DOHH2 (cell line): ENCODE results near the gene CACNB4.

ENCODE experiments used
- H3F3A ChIP-seq: fragments of 200-600 bp; sonication (generic), shearing (Covaris generic); 2 replicates; pipeline ENCODE4 v1.6.0; 2016; ENCODE audit warnings: antibody characterized with exemption, mild to moderate bottlenecking; ENCODE audit not compliant: control insufficient read depth, insufficient read depth
- H3K27ac ChIP-seq: fragments of 200-600 bp; sonication (generic); 2 replicates; pipeline ENCODE4 v1.5.1; 2014; ENCODE audit warnings: low read depth, mild to moderate bottlenecking, low read length, moderate library complexity
- H3K27me3 ChIP-seq: fragments of 200-600 bp; sonication (generic); 2 replicates; pipeline ENCODE4 v1.6.1; 2014; ENCODE audit warnings: mild to moderate bottlenecking, low read length, mixed read lengths; ENCODE audit not compliant: control insufficient read depth
- H3K36me3 ChIP-seq: fragments of 200-600 bp; sonication (generic); 2 replicates; pipeline ENCODE4 v1.6.1; 2014; ENCODE audit warnings: mild to moderate bottlenecking, low read length, moderate library complexity, mixed read lengths; ENCODE audit not compliant: control insufficient read depth
- H3K4me1 ChIP-seq: fragments of 200-600 bp; sonication (generic); 2 replicates; pipeline ENCODE4 v1.6.1; 2014; ENCODE audit warnings: mild to moderate bottlenecking, low read length, mixed read lengths; ENCODE audit not compliant: control insufficient read depth
- H3K4me2 ChIP-seq: fragments of 200-600 bp; sonication (generic); 2 replicates; pipeline ENCODE4 v1.6.0; 2014; ENCODE audit warnings: mild to moderate bottlenecking, low read length, moderate library complexity
- H3K4me3 ChIP-seq: fragments of 200-600 bp; sonication (generic); 2 replicates; pipeline ENCODE4 v1.5.1; 2014; ENCODE audit warnings: mild to moderate bottlenecking, low read length, mixed read lengths
- H3K79me2 ChIP-seq: fragments of 200-600 bp; sonication (generic); 2 replicates; pipeline ENCODE4 v1.6.1; 2014; ENCODE audit warnings: mild to moderate bottlenecking, low read length, mixed read lengths; ENCODE audit not compliant: control insufficient read depth
- H3K9me2 ChIP-seq: fragments of 200-600 bp; sonication (generic); replicated peaks from 2 replicates; pipeline ENCODE4 v1.6.1; 2014; ENCODE audit warnings: mild to moderate bottlenecking, low read length, mixed read lengths; ENCODE audit not compliant: control insufficient read depth
- H3K9me3 ChIP-seq: fragments of 200-600 bp; sonication (generic); 2 replicates; pipeline ENCODE4 v1.6.1; 2014; ENCODE audit warnings: antibody characterized with exemption, low read length, mixed read lengths; ENCODE audit not compliant: control insufficient read depth, insufficient read depth
- H4K20me1 ChIP-seq: fragments of 200-600 bp; sonication (generic); 2 replicates; pipeline ENCODE4 v1.6.0; 2014; ENCODE audit warnings: low read depth, mild to moderate bottlenecking, antibody characterized with exemption, low read length, moderate library complexity; ENCODE audit not compliant: control insufficient read depth, insufficient read depth
- EZH2phosphoT487 ChIP-seq: fragments of 200-600 bp; sonication (generic); IDR thresholded peaks from 2 replicates; pipeline ENCODE4 v1.6.1; 2017; ENCODE audit warnings: borderline replicate concordance, mild to moderate bottlenecking, antibody characterized with exemption, low read length, moderate library complexity, mixed read lengths
- TF ChIP-seq, protein P1 (sequence below): fragments of 200-600 bp; sonication (generic); IDR thresholded peaks from one replicate; pipeline ENCODE4 v1.5.1; 2014; ENCODE audit warnings: antibody characterized with exemption, mild to moderate bottlenecking, low read depth, low read length; ENCODE audit not compliant: poor library complexity, severe bottlenecking

CACNB4 gene

DNA sequence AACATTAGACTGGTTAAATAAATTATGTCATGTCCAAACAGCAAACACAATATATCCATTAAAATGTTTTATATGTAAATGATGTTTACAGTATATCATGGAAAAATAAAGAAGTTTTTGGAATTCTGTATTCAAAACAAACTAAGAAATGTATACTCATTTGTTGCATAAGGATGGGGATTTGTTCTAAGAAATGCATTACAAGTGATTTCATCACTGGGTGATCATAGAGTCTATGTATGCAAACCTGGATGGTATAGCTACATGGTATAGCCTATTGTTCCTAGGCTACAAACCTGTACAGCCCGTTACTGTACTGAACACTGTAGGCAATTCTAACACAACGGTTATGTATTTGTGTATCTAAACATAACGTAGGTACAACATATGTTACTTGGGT lies 305.7 kb downstream of the CACNB4 start:
- Histone ChIP-seq H3K27ac (no peak overlapping the region), H3K36me3 (no peaks in the 10 kb centered on the region; the same call in 1 of the 2 replicates), H3K4me2 (no peak overlapping the region), H4K20me1 (no peaks in the 10 kb centered on the region), H3K9me3 (no peaks in the 10 kb centered on the region), H3K4me1 (no peaks in the 10 kb centered on the region), H3K4me3 (no peak overlapping the region), H3K9me2 (no peaks in the 10 kb centered on the region), H3K27me3 (no peaks in the 10 kb centered on the region), H3K79me2 (no peaks in the 10 kb centered on the region), H3F3A (no peaks in the 10 kb centered on the region)
- TF ChIP-seq, protein P1, sequence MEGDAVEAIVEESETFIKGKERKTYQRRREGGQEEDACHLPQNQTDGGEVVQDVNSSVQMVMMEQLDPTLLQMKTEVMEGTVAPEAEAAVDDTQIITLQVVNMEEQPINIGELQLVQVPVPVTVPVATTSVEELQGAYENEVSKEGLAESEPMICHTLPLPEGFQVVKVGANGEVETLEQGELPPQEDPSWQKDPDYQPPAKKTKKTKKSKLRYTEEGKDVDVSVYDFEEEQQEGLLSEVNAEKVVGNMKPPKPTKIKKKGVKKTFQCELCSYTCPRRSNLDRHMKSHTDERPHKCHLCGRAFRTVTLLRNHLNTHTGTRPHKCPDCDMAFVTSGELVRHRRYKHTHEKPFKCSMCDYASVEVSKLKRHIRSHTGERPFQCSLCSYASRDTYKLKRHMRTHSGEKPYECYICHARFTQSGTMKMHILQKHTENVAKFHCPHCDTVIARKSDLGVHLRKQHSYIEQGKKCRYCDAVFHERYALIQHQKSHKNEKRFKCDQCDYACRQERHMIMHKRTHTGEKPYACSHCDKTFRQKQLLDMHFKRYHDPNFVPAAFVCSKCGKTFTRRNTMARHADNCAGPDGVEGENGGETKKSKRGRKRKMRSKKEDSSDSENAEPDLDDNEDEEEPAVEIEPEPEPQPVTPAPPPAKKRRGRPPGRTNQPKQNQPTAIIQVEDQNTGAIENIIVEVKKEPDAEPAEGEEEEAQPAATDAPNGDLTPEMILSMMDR: no peak
- TF ChIP-seq EZH2phosphoT487: no peak

DNA sequence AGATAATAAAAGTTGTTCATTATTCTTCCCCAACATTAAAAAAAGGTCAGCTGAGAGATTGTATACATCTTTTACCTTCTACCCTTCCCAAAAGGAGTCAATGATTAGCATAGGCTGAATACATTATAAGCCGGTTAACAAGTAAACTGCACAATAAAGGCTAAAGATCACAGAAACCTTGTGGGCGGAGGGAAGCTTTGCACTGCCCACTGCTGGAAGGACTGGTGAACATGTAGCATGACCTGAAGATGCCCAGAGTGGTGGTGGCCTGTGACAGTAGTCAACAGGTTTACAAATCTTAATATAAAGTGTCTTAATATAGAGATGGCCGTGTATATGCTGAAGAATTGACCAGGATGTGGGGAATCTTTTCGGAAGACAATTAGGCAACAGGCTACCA lies 306.3 kb downstream of the CACNB4 start:
- H3K9me2 ChIP-seq: no peaks in the 10 kb centered on the region
- H3K4me1 ChIP-seq: no peaks in the 10 kb centered on the region
- H3K4me3 ChIP-seq: no peak overlapping the region
- H3K27ac ChIP-seq: no peak overlapping the region
- TF ChIP-seq, protein P1: no peak
- no peak for TF ChIP-seq EZH2phosphoT487
- no peaks in the 10 kb centered on the region for H3K27me3 ChIP-seq
- no peaks in the 10 kb centered on the region for H4K20me1 ChIP-seq
- no peaks in the 10 kb centered on the region for H3K79me2 ChIP-seq
- no peak overlapping the region for H3K4me2 ChIP-seq
- H3F3A ChIP-seq: no peaks in the 10 kb centered on the region
- no peaks in the 10 kb centered on the region for H3K9me3 ChIP-seq
- H3K36me3 ChIP-seq: no peaks in the 10 kb centered on the region; the same call in 1 of the 2 replicates

DNA sequence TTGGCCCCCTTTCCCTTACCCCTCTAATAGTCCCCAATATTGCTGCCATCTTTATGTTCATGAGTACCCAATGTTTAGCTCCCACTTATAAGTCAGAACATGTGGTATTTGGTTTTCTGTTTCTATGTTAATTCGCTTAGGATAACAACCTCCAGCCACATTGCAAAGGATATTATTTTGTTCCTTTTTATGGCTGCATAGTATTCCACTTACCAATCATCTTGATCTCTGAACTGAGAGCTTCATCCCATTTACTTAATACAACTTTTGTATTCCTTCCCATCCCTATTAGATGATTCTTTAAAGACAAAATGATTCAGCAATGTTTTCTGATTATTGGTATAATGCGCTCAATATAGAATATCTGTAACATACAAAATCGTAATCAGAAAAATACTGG lies 307.3 kb downstream of the CACNB4 start:
- Histone ChIP-seq H3K27me3 (no peaks in the 10 kb centered on the region), H3K36me3 (no peaks in the 10 kb centered on the region; the same call in 1 of the 2 replicates), H3K27ac (no peak overlapping the region), H3F3A (no peaks in the 10 kb centered on the region), H3K4me1 (no peaks in the 10 kb centered on the region), H3K9me3 (no peaks in the 10 kb centered on the region), H3K4me2 (no peak overlapping the region), H3K4me3 (no peak overlapping the region), H4K20me1 (no peaks in the 10 kb centered on the region), H3K79me2 (no peaks in the 10 kb centered on the region), H3K9me2 (no peaks in the 10 kb centered on the region)
- no peak for TF ChIP-seq EZH2phosphoT487
- TF ChIP-seq, protein P1: no peak
